Stimulated activated naive CD8-positive, alpha-beta T cell treated with anti-CD3 and anti-CD28 coated beads, Interleukin-15, Interleukin-2, amounts not matched to agents 100 U/mL and 50 U/mL, for 24 hours (primary cell): Measurements from ENCODE around the gene HKDC1.
"Not testable (repeated sequence)": the region's sequence is repeated elsewhere in the genome, so short reads cannot be mapped to it uniquely, and the experiment has no call there.

ENCODE experiments used
- ATAC-seq: fragments of 150-1000 bp; cut with Tn5 transposase; one replicate; pipeline ENCODE4 v1.10.0; 2021
- DNase-seq: peaks from one replicate; pipeline ENCODE4 v3.0.0; 2021

Gene HKDC1

GRCh38 chr10:69278446-69278963, 58.4 kb downstream of the HKDC1 start, which contains the start of gene HK1:
HK1 (plus strand) TSS chr10:69278496.
- ATAC-seq = no peak

GRCh38 chr10:69279110-69279509, 59.0 kb downstream of the HKDC1 start:
- no peak for DNase-seq
- ATAC-seq = no peak

More at GRCh38 chr10:69278446-69278963, 58.4 kb downstream of the HKDC1 start, which contains the start of gene HK1:
- no peak for DNase-seq

DNA sequence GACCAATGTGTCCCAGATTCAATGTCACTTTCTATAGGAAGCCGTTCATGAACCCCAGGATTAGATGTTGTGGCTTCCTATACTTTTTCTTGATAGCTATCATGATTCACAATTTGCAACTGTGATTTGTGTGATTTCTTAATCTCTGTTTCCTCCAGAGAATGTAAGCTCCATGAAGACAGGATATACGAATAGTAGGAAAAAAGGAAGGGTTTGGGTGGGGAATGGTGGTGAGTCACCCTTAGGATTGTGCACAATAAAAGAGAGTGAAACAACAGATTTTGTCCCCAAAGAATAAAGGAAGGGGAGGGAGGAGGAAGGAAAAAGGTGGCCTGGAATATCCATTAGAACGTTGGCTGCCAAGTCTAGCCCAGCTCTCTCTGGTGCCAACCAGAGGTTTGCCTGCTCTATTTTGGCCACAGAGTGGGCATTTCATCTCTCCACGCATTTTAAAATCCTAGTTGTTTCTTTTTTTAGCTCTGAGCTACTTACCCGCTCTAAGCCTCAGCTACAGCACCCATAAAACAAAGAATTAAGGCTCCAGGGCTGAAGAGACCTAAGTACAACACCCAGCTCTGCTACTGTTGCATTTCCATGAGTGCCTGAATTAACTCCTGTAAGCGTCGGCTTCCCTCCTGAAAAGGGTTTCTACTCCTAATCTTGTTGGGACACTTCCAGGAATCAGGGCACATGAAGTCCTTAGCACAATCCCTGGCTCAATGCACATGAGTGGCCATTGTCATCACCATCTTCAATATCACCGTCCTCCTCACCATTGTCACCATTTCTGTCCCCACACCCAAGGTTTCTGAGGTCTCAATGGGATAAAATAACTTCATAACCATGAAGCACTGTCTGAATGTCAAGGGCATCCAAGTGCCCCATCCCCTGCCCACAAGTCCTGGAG, 61.6 kb downstream of the HKDC1 start:
- DNase-seq (no peak), ATAC-seq (no peak)

DNA sequence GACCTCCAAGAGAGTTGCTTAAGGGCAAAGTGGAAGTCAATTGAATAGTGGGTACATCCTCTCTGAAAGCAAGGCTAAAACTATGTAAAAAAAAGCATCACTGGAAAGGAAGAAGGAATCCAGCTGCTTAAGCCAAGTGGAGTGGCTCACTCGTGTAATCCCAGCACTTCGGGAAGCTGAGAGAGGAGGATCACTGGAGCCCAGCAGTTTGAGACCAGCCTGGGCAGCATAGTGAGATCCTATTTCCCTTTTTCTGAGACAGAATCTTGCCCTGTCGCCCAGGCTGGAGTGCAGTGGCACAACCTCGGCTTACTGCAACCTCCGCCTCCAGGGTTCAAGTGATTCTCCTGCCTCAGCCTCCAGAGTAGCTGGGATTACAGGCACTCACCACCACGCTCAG, 64.3 kb downstream of the HKDC1 start:
- DNase-seq, ATAC-seq: not testable (repeated sequence)

DNA sequence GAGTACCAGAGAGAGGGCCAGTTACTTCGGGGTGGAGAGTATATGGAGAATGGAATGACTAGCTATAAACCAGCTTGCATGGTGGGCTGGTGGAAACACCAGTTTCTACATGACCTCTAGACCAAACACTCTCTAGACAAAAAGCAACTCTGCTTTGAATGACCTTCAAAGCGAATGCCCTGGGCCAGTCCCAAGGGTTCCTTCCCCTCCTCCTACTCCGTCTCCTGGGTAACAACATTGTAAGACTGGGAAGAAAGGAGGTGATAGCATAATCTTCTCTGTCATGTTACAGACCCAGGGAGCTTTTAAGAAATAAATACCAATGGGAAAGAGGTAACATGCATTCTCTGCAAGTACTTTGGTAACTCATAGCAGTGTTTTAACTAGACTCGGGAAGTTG, 65.6 kb downstream of the HKDC1 start:
- ATAC-seq = no peak

GRCh38 chr10:69287181-69287580, 67.0 kb downstream of the HKDC1 start:
- ATAC-seq (no peak), DNase-seq (no peak)

More for the DNA sequence above, 65.6 kb downstream of the HKDC1 start:
- DNase-seq = no peak

GRCh38 chr10:69290993-69291392, 70.9 kb downstream of the HKDC1 start:
- no peak for DNase-seq
- ATAC-seq = no peak

DNA sequence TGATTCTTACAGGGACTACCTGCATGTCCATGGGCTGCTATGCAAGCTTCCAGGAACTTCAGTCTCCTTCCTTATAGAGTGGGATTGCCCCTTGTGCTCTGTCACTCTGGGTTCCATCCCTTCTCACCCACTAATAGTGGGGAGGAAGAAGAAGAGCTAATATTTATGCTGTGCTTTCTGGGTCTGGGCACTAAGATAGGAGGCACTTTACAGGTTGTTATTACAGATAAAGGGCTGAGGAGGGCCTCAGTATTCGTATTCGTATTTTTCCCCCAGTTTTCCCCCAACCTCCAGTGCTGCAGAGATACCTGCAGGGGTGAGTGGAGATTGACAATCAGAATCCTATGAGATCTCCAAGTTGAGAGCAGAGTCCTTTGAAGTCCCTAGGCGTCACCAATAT, 72.3 kb downstream of the HKDC1 start:
- ATAC-seq = no peak
- DNase-seq = no peak

GRCh38 chr10:69295027-69295636, 75.0 kb downstream of the HKDC1 start:
- DNase-seq (no peak), ATAC-seq (no peak)

DNA sequence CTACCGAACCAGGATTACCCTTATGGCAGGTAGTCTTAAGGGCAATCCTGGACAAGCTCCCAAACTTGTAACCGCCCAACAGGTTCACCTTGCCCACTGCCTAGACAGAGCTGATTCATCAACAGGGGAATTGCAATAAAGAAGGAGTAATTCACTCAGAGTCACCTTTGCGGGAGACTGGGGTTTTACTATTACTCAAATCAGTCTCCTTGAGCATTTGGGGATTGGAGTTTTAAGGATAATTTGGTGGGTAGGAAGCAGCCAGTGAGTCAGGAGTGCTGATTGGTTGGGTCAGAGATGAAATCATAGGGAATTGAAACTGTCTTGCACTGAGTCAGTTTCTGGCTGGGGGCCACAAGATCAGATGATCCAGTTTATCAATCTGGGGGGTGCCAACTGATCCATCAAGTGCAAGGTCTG, 83.5 kb downstream of the HKDC1 start:
- ATAC-seq = peak; percentile 52
- peak; percentile 14 for DNase-seq

- DNase-seq (no peak), ATAC-seq (no peak)
These were observed 86.3 kb downstream of the HKDC1 start for GRCh38 chr10:69306421-69306820.

- no peak for ATAC-seq
These were observed 87.3 kb downstream of the HKDC1 start for GRCh38 chr10:69307434-69307833.

GRCh38 chr10:69308304-69308703, 88.2 kb downstream of the HKDC1 start:
- ATAC-seq = not testable (repeated sequence)

More at GRCh38 chr10:69307434-69307833, 87.3 kb downstream of the HKDC1 start:
- no peak for DNase-seq

GRCh38 chr10:69311309-69311708, 91.2 kb downstream of the HKDC1 start:
- no peak for DNase-seq
- ATAC-seq = no peak

More at GRCh38 chr10:69308304-69308703, 88.2 kb downstream of the HKDC1 start:
- not testable (repeated sequence) for DNase-seq

GRCh38 chr10:69312528-69312927, 92.4 kb downstream of the HKDC1 start:
- ATAC-seq (no peak), DNase-seq (no peak)

DNA sequence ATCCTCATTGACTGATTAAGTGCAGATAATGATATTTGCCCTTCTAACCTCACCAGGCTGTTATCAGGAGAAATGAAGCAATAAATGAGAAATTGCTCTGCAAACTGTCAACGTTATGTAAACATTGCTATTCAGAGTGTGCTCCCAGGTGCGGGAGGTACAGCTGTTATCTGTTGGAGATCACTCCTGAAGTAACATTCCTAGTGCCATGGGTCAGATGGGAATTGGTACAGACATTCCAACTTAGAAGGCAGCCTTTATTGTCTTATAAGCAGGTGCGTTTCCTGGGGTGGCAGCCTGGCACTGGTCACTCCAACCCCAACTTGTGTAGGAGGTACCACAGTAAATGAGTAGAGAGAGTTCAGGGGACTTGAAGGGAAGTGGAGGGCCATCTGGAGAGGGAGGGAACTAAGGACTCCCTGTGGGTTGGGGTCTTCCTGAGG, 95.0 kb downstream of the HKDC1 start:
- DNase-seq = no peak

DNA sequence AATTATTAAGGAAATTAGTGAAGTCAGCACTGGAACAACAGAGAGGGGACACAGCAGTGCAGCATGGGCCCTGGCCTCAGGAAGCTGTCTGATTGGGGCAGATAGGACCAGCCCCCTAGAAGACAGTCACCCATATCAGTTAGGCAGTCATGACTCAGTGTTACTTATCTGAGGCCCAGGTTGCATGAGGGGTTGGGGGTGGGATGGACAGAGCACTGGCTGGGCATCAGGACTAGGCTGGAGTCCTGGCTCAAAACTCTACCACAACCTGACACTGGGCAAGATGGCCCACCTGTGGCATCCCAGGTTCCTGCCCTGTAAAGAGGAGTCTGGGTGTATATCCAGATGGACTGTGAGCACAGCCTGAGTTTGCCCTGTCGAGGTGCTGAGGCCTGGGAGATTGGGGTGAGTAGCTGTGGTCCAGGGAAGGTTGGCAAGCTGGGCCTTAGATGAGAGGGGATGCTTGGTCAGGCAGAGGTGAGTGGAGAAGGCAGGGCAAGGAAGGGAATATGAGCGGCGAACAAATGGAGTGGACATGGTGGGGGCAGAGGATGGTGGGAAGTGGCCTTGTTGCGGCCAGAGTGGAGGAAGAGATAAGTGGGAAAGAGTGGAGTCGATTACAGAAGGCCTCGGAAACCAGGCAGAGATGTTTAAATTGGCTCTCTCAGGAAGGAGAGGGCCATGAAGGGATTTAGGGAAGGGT, 95.6 kb downstream of the HKDC1 start:
- peak; percentile 11 for DNase-seq
- no peak for ATAC-seq

More for the DNA sequence above, 95.0 kb downstream of the HKDC1 start:
- no peak for ATAC-seq

DNA sequence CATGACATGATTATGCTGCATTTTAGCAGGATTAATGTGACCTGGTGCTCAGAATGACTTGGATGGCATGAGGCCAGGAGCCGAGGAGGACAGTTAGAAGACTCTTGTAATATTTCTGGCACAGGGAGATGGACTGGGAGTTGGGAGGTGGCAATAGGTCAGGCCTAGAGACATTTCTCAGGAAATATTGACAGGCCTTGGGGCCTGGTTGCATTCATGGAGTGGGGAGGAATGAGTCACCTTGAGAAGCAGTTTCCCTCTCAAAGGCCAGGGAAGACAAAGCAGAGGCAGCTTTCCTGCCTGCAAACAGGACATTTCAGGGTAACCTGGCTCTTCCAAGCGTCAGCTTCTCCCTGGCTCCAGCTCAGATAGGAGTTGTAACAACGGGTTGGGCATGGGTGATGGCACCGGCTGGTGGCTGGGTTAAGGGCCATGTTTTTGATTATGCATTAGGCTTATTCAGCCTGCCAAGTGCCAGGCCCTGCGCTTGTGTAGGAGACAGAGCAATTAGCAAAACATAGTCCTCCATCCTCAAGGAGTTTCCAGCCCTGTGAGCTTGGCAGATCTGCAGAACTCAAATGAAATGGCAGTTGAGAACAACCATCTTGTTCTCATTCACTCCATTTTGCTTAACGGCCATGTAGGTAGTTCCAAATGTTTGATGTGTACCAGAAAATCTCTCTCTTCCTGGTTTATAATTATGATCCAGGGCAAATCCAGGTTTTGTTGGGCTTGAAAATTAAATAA, 96.4 kb downstream of the HKDC1 start:
- ATAC-seq = no peak
- peak; percentile 14 for DNase-seq
